GM12875 (cell line): ENCODE data around the gene CASKIN1.

Experiments used
- H3K4me3 ChIP-seq: one replicate; pipeline ENCODE4 v1.5.1; 2011; ENCODE audit warnings: low read depth, low read length, control low read depth
- CTCF ChIP-seq: IDR thresholded peaks from 2 replicates; pipeline ENCODE4 v1.5.1; 2011; ENCODE audit warnings: low read depth, mild to moderate bottlenecking, control low read depth, inconsistent platforms, low read length, moderate library complexity, borderline replicate concordance; ENCODE audit not compliant: insufficient read depth

The CASKIN1 gene

GRCh38 chr16:2200313-2200712 lies 3.9 kb upstream of the CASKIN1 start:
- H3K4me3 ChIP-seq: no peak overlapping the region
- TF ChIP-seq CTCF: no peak

- H3K4me3 ChIP-seq: no peak overlapping the region
- TF ChIP-seq CTCF: no peak
Measured at GRCh38 chr16:2199621-2200139, 3.3 kb upstream of the CASKIN1 start.

- no peak for TF ChIP-seq CTCF
Measured at GRCh38 chr16:2199095-2199494, 2.7 kb upstream of the CASKIN1 start.

GRCh38 chr16:2198283-2198682 lies 1.9 kb upstream of the CASKIN1 start:
- TF ChIP-seq CTCF: no peak
- H3K4me3 ChIP-seq: no peak overlapping the region

More at GRCh38 chr16:2199095-2199494, 2.7 kb upstream of the CASKIN1 start:
- H3K4me3 ChIP-seq: no peak overlapping the region

GRCh38 chr16:2197765-2198164 lies 1.4 kb upstream of the CASKIN1 start:
- H3K4me3 ChIP-seq: no peak overlapping the region
- no peak for TF ChIP-seq CTCF

GRCh38 chr16:2196981-2197511 lies 641 bp upstream of the CASKIN1 start:
- H3K4me3 ChIP-seq: no peak overlapping the region
- TF ChIP-seq CTCF: no peak

GRCh38 chr16:2195322-2196161 lies 863 bp downstream of the CASKIN1 start:
- TF ChIP-seq CTCF: no peak
- no peak overlapping the region for H3K4me3 ChIP-seq
